Esophagus muscularis mucosa (tissue), 3 donors: ENCODE results near the gene PGLYRP3.

ENCODE experiments used
- POLR2AphosphoS5 ChIP-seq, 2 donors: sonication (generic); formaldehyde crosslinking; IDR thresholded peaks; one replicate each; pipeline ENCODE4 v1.6.1; 2017; ENCODE audit warnings: antibody characterized with exemption in 2 of 2
- TF ChIP-seq, protein P1 (sequence below), 3 experiments: fragments of 200-600 bp in 2 of 3; fragments of 450-650 bp in 1 of 3; sonication (generic) in 2 of 3; IDR thresholded peaks; one replicate each; pipeline ENCODE4 v1.5.1; 2017 to 2019; ENCODE audit warnings: antibody characterized with exemption in 3 of 3, mild to moderate bottlenecking in 2 of 3, moderate library complexity in 1 of 3

DNA sequence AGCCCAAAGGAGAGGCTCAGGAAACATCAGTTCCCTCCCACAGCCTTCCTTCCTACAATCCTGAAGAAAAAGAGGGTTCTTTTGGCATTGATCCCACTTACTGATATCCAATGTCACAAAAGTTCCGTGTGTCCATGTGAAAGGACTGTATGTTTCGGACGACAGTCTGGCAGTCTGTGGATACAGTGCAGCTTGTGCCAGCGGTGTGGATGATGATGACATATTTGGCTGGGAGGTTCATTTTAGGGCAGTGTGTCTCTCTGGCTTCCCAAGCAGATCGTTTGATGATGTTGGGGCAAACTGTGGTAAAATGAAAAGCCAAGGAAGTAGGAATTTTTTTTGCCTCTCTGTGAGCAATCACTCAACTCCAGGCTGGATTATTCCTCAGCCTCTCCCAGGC, 10.4 kb downstream of the PGLYRP3 start:
- TF ChIP-seq, protein P1, sequence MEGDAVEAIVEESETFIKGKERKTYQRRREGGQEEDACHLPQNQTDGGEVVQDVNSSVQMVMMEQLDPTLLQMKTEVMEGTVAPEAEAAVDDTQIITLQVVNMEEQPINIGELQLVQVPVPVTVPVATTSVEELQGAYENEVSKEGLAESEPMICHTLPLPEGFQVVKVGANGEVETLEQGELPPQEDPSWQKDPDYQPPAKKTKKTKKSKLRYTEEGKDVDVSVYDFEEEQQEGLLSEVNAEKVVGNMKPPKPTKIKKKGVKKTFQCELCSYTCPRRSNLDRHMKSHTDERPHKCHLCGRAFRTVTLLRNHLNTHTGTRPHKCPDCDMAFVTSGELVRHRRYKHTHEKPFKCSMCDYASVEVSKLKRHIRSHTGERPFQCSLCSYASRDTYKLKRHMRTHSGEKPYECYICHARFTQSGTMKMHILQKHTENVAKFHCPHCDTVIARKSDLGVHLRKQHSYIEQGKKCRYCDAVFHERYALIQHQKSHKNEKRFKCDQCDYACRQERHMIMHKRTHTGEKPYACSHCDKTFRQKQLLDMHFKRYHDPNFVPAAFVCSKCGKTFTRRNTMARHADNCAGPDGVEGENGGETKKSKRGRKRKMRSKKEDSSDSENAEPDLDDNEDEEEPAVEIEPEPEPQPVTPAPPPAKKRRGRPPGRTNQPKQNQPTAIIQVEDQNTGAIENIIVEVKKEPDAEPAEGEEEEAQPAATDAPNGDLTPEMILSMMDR (IDR thresholded peaks at IDR 0.05): no peak
- no peak for TF ChIP-seq POLR2AphosphoS5 (IDR thresholded peaks at IDR 0.05)
